Panc1 (cell line): ENCODE measurements around the gene GATA6. TPM values are rescaled to one million over a fixed set of nuclear protein-coding genes. Genes with fewer than 3 reads are reported as not detected.

Experiments
- ATAC-seq: fragments of 200-7000 bp; cut with Tn5 transposase; 2 replicates; pipeline ENCODE4 v1.9.1; 2020; ENCODE audit warnings: mild to moderate bottlenecking, moderate library complexity
- Bru-seq: library from RNA; stranded (reverse); fragments of 400-500 nt; gene quantifications from one replicate; lab custom pipeline; 2021; lab: Mats Ljungman, UMichigan
- BruChase-seq, 2 experiments: library from RNA; stranded (reverse); fragments of 400-500 nt; gene quantifications; one replicate each; lab custom pipeline; 2021; lab: Mats Ljungman, UMichigan
- BruUV-seq: library from RNA; stranded (reverse); fragments of 400-500 nt; replicated peaks from 2 replicates; lab custom pipeline; 2021; lab: Mats Ljungman, UMichigan
- CTCF ChIA-PET: fragments of 300-600 bp; sonication (Branson Sonifier 250); formaldehyde crosslinking; loops from one replicate; lab custom pipeline; 2022; ENCODE audit warnings: antibody characterized with exemption; lab: Charles Lee
- POLR2A ChIA-PET: fragments of 300-600 bp; sonication (Branson Sonifier 250); formaldehyde crosslinking; loops from one replicate; lab custom pipeline; 2022; ENCODE audit warnings: antibody characterized with exemption; lab: Charles Lee
- DNase-seq: peaks from one replicate; pipeline ENCODE4 v3.0.0-alpha.2; 2010; ENCODE audit warnings: low read depth, low spot score
- H3K27ac ChIP-seq: 2 replicates; pipeline ENCODE4 v1.5.1; 2011; ENCODE audit warnings: mild to moderate bottlenecking, low read length, inconsistent platforms
- H3K27me3 ChIP-seq: fragments of 200-500 bp; sonication (Bioruptor generic); 2 replicates; pipeline ENCODE4 v1.6.0; 2014; ENCODE audit warnings: low read length, inconsistent platforms; ENCODE audit not compliant: control insufficient read depth, insufficient read depth
- H3K36me3 ChIP-seq: fragments of 200-500 bp; sonication (Bioruptor generic); 2 replicates; pipeline ENCODE4 v1.5.1; 2014; ENCODE audit warnings: inconsistent platforms, mild to moderate bottlenecking, low read length, moderate library complexity; ENCODE audit not compliant: control insufficient read depth, insufficient read depth
- H3K4me1 ChIP-seq: 2 replicates; pipeline ENCODE4 v1.5.1; 2011; ENCODE audit warnings: inconsistent platforms, mild to moderate bottlenecking, low read length, moderate library complexity; ENCODE audit not compliant: control insufficient read depth, insufficient read depth
- H3K4me3 ChIP-seq, 2 experiments: 2 replicates each; pipeline ENCODE4 v1.5.1; 2011 to 2012; ENCODE audit warnings: low read depth in 2 of 2, low read length in 2 of 2, mild to moderate bottlenecking in 2 of 2, inconsistent platforms in 1 of 2, moderate library complexity in 1 of 2
- H3K9me3 ChIP-seq: fragments of 200-500 bp; sonication (Bioruptor generic); 2 replicates; pipeline ENCODE4 v1.5.1; 2014; ENCODE audit warnings: low read depth, mild to moderate bottlenecking, inconsistent platforms, low read length, moderate library complexity; ENCODE audit not compliant: control insufficient read depth, insufficient read depth
- POLR2AphosphoS5 ChIP-seq: IDR thresholded peaks from 2 replicates; pipeline ENCODE4 v1.6.1; 2012; ENCODE audit warnings: mild to moderate bottlenecking, low read depth, low read length, moderate library complexity
- TCF7L2 ChIP-seq: IDR thresholded peaks from 2 replicates; pipeline ENCODE4 v1.6.1; 2011; ENCODE audit warnings: mild to moderate bottlenecking, low read depth, low read length, inconsistent platforms
- in situ Hi-C: cut with HindIII; loops from 2 replicates; pipeline ENCODE4 v1.10.0; 2016; ENCODE audit warnings: low sequenced_read_pairs, low pct_unique_long_range_greater_than_20kb
- intact Hi-C: fragments of 100-400 bp; cut with micrococcal nuclease; formaldehyde crosslinking; loops from one replicate; pipeline ENCODE4 v1.10.0; 2022; ENCODE audit not compliant: unreplicated experiment
- long read RNA-seq: library from polyadenylated mRNA; unstranded; transcript quantifications from one replicate; pipeline ENCODE4 v2.0.0, GENCODE V29; 2021; ENCODE audit not compliant: unreplicated experiment
- polyA plus RNA-seq: library from polyadenylated mRNA; unstranded; fragments of >200 nt; gene quantifications from one replicate; pipeline ENCODE4 v1.2.1, GENCODE V29; 2012; ENCODE audit warnings: missing spikeins; ENCODE audit not compliant: insufficient read length
- total RNA-seq: library from RNA; stranded (reverse); gene quantifications from one replicate; pipeline ENCODE4 v1.2.1, GENCODE V29; 2021; ENCODE audit not compliant: unreplicated experiment
- TF ChIP-seq, protein P1 (sequence below), 2 experiments: IDR thresholded peaks; 2 replicates each; pipeline ENCODE4 v1.6.1; 2011 to 2012; ENCODE audit warnings: low read depth in 2 of 2, control low read depth in 1 of 2, low read length in 1 of 2, mild to moderate bottlenecking in 1 of 2, moderate library complexity in 1 of 2; ENCODE audit not compliant: insufficient read depth in 1 of 2
- TF ChIP-seq, protein P2 (sequence below): fragments of 450-650 bp; IDR thresholded peaks from 2 replicates; pipeline ENCODE4 v1.5.1; 2017; ENCODE audit warnings: mild to moderate bottlenecking

Gene GATA6
- total RNA-seq: 0.51 TPM
- polyA plus RNA-seq: 0.18 TPM
- Bru-seq, nascent RNA: percentile 31 among the genes with signal in this experiment
- percentile 26 among the genes with signal in this experiment for BruChase-seq, experiment 1, labeled RNA remaining after a 2-hour chase
- percentile 23 among the genes with signal in this experiment for BruChase-seq, experiment 2, labeled RNA remaining after a 6-hour chase
- long read RNA-seq, partial matches to known transcripts: 0 of 1 reads
- long read RNA-seq, other reads (novel, unspliced or antisense): 0 of 1 reads

DNA sequence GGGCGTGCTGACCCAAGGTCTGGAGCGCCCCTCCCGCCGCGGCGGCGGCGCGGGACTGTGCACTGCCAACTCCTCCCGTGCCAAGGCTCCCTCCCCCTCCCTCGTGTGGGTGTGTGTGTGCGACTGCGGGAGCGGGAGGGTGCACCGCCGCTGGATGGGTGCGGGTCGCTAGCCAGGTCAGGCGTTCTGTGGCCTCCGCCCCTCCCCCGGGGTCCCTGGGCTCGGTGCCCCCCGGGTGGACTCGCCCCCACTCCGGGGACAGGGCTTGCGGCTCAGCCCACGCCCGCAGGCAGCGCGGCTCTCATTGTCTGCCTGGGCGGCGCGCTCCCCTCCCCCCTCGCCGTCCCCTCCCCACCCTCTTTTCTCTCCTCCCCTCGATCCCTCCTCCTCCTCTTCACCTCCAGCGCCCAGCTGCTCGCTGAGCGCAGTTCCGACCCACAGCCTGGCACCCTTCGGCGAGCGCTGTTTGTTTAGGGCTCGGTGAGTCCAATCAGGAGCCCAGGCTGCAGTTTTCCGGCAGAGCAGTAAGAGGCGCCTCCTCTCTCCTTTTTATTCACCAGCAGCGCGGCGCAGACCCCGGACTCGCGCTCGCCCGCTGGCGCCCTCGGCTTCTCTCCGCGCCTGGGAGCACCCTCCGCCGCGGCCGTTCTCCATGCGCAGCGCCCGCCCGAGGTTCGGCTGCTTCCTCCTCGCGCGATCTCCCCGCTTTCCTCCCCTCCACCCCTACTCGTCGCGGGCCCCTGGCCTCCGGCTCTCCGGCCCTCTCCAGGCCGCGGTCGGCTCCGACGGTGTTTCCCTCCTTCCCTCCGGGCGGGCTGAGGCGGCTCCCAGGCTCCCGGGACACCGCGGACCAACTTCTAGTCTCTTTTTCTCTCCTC lies at the start of gene GATA6:
TSS of gene GATA6 (plus strand) at position 579 of the 878 bp plus-strand sequence. CDS start 1,556 bp downstream, outside the sequence.
- POLR2A ChIA-PET: no interaction called here

DNA sequence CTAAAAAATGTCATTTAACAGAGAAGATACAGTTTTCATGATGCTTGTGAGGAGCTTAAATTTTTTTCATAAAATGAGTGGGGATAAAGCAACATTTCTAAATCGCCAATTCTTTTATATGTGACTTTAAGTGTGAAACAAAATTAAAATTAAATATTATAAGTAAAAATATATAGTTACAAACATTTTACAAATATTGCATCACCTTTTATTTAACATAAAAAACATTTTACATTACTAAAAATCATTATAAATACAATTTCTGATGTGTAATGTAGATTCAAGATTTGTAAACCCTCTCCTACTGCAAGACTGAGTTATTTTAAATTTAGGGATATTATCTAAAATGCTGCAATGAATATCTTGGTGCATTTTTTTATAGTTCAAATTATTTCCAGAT lies 44.4 kb upstream of the GATA6 start:
- intact Hi-C loops (no loop called here), in situ Hi-C loops (no loop called here)
- Histone ChIP-seq H3K4me3 (no peak overlapping the region), H3K9me3 (no peaks in the 10 kb centered on the region), H3K27ac (no peak overlapping the region), H3K36me3 (no peaks in the 10 kb centered on the region), H3K4me1 (no peaks in the 10 kb centered on the region), H3K27me3 (0 out of 2 replicates have a peak, but pooled peaks cover 2% of the 10 kb centered on the region)
- TF ChIP-seq POLR2AphosphoS5 (no peak), TCF7L2 (no peak)
- TF ChIP-seq, protein P1, sequence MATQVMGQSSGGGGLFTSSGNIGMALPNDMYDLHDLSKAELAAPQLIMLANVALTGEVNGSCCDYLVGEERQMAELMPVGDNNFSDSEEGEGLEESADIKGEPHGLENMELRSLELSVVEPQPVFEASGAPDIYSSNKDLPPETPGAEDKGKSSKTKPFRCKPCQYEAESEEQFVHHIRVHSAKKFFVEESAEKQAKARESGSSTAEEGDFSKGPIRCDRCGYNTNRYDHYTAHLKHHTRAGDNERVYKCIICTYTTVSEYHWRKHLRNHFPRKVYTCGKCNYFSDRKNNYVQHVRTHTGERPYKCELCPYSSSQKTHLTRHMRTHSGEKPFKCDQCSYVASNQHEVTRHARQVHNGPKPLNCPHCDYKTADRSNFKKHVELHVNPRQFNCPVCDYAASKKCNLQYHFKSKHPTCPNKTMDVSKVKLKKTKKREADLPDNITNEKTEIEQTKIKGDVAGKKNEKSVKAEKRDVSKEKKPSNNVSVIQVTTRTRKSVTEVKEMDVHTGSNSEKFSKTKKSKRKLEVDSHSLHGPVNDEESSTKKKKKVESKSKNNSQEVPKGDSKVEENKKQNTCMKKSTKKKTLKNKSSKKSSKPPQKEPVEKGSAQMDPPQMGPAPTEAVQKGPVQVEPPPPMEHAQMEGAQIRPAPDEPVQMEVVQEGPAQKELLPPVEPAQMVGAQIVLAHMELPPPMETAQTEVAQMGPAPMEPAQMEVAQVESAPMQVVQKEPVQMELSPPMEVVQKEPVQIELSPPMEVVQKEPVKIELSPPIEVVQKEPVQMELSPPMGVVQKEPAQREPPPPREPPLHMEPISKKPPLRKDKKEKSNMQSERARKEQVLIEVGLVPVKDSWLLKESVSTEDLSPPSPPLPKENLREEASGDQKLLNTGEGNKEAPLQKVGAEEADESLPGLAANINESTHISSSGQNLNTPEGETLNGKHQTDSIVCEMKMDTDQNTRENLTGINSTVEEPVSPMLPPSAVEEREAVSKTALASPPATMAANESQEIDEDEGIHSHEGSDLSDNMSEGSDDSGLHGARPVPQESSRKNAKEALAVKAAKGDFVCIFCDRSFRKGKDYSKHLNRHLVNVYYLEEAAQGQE (IDR thresholded peaks at IDR 0.05; ENCODE audit: insufficient read depth in 1 of 2, low read depth in 2 of 2, low read length in 1 of 2): no peak
- ATAC-seq (no peak), DNase-seq (no peak)
- POLR2A ChIA-PET: no interaction called here
- CTCF ChIA-PET: no interaction called here
- no TSS peak for BruUV-seq

More for the DNA sequence above, at the start of gene GATA6:
- Histone ChIP-seq H3K4me1 (peaks cover 27% of the 10 kb centered on the region), H3K36me3 (no peaks in the 10 kb centered on the region; the same call in 1 of the 2 replicates), H3K4me3 (peak within 1 kb of the TSS; percentile 50 to 67), H3K27me3 (peaks cover 46% of the 10 kb centered on the region), H3K27ac (no peak within 1 kb of the TSS), H3K9me3 (no peaks in the 10 kb centered on the region)
- peak; percentile 68 for ATAC-seq
- intact Hi-C loops: no loop called here
- BruUV-seq: no TSS peak
- in situ Hi-C loops: no loop called here
- no peak for TF ChIP-seq POLR2AphosphoS5
- TF ChIP-seq, protein P2, sequence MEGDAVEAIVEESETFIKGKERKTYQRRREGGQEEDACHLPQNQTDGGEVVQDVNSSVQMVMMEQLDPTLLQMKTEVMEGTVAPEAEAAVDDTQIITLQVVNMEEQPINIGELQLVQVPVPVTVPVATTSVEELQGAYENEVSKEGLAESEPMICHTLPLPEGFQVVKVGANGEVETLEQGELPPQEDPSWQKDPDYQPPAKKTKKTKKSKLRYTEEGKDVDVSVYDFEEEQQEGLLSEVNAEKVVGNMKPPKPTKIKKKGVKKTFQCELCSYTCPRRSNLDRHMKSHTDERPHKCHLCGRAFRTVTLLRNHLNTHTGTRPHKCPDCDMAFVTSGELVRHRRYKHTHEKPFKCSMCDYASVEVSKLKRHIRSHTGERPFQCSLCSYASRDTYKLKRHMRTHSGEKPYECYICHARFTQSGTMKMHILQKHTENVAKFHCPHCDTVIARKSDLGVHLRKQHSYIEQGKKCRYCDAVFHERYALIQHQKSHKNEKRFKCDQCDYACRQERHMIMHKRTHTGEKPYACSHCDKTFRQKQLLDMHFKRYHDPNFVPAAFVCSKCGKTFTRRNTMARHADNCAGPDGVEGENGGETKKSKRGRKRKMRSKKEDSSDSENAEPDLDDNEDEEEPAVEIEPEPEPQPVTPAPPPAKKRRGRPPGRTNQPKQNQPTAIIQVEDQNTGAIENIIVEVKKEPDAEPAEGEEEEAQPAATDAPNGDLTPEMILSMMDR: peak; percentile 69
- peak; percentile 27 for DNase-seq
- CTCF ChIA-PET: no interaction called here
